Measurements from ENCODE around the gene ZNF605.
"Not testable (repeated sequence)": the region's sequence is repeated elsewhere in the genome, so short reads cannot be mapped to it uniquely, and the experiment has no call there.

ZNF605 gene

DNA sequence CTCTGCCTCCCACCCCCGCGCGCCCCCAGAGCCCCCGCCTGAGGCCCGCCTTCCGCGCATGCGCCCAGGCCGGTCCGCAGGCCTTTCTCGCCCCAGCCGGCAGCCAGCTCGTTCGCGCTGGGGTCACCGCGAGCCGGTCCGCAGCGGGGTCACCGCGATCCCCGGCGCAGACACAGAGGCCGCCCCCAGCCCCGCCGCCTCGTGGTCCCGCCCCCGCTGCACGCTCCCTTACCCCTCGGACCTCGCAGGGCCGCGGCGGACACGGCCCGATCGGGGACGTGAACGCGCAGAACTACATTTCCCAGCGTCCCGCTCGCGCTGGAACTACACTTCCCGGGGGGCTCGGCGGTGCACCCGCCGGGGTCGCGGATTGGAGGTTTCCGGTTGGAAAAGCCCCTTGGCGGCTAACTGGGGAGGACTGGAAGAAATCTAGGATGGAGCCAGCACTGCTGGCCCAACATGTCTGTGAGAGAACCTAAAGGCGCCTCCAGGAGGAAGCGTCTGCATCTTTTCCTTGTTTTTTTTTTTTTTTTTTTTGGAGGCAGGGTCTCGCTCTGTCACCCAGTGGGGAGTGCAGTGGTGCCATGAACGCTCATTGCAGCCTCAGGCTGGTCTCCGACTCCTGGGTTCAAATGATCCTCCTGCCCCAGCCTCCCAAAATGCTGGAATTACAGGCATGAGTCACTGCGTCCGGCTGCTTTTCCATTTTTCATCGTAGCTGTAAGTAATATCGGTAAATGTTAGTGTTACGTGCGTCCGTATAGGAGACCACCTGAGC lies at the start of gene ZNF605:
ZNF605 (minus strand) TSS at position 296 of the 778 bp plus-strand sequence. CDS start 10,671 bp downstream, outside the sequence.
- peak; percentile 95 for DNase-seq

DNA sequence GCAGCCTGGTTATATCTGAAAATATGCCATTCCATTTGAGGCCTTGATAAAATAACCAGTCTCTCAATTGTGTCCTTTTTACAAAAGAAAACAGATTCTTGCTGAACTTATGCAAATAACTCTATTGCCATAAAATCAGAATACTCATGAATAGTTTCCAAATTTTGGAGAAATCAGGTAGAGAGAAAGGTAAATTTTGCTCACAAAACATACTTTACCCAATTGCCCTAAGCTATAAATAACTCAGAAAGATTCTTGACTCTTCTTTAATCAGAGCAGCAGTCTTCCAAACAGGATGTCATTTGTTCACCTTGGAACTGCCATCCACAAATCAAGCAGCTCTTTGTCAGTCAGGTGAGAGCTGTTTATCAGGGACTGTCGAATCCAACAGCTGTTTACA lies 42.6 kb upstream of the ZNF605 start:
- DNase-seq = no peak

DNA sequence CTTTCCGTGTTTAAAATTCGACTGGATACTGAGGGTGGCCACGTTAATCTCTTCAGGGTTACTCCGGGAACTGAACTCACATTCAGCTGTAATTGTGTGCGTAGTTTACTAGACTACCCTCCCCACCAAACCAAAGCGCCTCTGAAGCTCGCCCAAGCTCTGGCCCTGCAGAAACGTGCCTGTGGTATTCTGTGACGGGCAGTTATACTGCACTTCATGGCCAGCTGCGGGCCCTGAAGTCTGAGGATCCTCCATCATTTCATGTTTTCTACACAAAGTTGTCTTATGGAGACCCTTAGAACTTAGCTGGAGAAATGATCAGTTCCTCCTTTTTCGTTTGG lies 30.7 kb upstream of the ZNF605 start:
- DNase-seq = no peak

DNA sequence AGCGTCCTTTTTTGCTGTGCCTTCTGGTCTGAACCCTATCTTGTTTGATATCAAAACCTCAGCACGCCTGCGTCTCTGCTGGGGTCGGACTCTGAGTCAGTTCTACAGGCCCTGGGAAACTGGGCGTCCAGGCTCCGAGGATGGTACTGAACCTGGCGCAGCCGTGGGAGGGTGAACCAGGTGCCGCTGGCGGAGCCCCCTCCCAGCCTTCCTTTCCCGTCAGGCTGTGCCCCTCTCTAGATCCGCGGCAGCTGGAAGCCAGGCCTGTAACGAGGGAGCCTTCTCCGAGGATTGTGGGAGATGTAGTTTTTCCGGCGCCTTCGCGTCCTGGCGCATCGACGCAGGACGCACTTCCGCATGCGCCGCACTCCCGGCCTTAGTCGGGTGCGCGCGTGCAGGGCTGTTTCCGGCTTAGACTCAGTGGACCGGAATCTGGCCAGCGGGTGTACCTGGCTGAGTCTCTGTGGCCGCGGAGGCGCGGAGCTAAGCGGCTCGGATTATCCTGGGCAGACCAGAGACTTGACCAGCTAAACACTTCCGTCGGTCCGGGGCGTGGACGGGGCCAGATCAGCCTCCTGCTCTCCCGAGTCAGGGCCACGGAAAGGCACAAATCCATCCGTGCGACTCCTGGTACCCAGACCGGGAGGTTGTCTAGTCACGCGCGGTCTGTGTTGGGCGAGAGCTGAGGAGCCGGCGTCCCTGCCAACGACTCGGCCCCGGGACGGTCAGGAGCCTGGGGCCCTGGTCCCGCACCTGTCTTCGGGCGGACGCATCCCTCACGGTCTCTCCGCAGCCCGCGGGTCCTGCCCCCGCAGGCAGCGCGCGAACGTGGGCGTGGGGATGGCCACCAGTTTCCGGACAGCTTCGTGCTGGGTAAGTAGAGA lies 30.1 kb upstream of the ZNF605 start, which contains the start of gene ZNF26:
ZNF26 (plus strand) TSS at position 367 of the 884 bp plus-strand sequence; CDS start at position 841, 474 bp downstream.
- DNase-seq = peak; percentile 82

DNA sequence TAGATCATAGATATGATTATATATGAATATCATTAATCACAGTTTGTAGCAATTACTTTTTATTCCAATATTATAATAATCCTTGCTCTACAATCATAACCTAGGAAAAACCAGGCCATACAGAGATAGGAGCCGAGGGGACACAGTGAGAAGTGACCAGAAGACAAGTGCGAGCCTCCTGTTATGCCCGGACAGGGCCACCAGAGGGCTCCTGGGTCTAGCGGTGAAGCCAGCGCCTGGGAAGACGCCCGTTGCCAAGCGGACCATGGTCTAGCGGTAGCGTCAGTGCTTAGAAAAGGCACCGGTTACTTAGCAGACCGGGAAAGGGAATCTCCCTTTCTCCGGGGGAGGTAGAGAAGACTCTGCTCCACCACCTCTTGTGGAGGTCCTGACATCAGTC lies 20.8 kb upstream of the ZNF605 start:
- not testable (repeated sequence) for DNase-seq

DNA sequence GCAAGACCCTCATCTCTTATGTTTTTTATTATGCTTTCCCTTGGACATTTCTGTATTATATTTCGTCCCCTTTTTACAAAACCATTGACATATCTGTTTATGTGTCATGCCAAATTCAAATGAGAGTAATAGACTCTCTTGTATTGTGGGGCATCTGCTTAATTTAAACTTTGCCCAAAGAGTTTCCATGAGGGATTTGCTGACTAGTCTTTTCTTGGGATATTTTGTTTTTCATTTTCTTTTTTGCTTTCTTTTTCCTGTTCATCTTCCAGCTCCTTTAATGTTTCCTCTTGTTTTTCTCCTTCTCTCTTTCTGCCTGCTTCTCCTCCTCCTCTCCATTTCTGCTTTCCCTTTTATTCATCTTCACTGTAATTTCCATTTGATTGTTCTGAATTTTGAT lies 16.3 kb upstream of the ZNF605 start:
- DNase-seq = no peak

DNA sequence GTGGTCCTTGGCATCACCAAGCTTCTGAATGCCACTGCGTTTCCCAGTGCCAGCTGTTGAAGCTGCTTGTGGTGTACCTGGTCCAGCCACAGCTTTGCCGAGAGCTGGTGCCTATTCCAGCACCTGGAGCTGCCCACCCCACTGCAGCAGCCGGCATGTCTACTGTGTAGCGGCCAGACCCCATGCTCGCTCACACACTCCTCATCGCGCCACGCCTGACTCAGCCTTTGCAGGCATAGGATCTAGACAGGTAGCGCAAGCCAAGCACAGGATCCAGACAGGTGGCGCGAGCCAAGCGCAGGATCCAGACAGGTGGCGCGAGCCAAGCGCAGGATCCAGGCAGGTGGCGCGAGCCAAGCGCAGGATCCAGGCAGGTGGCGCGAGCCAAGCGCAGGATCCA lies 11.6 kb upstream of the ZNF605 start:
- no peak for DNase-seq

DNA sequence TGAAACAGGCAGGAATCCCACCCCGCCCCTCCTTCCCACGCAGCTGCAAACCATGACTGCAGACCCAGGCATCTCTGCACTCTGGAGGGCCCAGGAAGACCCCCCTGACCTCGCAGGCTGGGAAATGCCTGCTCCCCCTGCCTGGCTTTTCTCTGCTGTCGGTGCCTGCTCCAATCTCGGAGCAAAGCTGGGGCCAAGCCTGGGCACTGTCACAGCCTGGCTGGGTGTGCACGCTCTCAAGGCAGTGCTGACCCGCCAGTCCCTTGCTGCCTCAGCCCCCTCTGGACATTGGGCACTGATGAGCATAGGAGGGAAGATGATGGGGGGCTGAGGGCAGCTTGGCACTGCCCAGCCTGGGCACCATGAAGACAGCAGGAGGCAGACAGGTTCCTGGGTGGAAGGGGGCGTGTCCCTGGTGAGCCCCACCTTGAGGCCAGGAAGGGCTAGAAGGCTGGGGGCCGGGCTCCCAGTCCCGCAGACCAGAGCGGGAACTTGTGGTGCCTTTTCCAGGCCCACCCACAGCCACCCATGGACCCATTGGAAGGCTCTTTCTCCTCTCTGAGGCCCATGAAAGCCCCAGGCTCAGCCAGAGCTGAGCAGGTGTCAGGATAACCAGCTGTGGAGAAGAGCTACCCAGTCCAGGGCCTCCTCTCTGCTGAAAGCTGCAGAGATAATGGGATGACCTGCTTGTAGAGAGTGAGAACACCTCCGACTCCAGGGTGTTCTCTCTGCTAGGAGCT lies 10.7 kb upstream of the ZNF605 start:
- DNase-seq = no peak

DNA sequence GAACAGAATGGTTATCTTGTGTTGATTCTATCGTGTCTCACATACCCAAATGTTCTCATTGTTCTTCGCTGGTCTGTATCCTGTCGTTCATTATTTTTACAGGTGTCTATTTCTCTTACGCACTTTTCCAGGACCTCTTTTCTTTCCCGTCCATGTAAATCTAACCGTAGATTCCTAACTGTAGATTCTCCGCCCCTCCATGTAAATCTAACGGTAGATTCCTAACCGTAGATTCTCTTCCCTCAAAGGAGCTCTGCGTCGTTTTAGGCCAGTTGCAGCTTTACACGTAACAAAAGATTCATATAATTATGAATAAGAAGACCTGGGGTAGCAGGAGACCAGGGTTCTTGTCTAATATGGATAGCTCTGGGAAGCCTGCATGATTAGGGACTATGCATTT lies 9.7 kb upstream of the ZNF605 start:
- no peak for DNase-seq

DNA sequence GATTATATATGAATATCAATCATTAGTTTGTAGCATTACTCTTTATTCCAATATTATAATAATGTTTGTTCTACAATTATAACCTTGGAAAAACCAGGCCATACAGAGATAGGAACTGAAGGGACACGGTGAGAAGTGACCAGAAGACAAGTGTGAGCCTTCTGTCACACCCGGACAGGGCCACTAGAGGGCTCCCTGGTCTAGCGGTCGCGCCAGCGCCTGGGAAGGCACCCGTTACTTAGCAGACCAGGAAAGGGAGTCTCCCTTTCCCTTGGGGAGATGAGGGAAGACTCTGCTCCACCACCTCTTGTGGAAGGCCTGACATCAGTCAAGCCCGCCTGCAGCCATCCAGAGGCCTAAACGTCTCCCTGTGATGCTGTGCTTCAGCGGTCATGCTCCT lies 7.8 kb upstream of the ZNF605 start:
- DNase-seq = not testable (repeated sequence)

DNA sequence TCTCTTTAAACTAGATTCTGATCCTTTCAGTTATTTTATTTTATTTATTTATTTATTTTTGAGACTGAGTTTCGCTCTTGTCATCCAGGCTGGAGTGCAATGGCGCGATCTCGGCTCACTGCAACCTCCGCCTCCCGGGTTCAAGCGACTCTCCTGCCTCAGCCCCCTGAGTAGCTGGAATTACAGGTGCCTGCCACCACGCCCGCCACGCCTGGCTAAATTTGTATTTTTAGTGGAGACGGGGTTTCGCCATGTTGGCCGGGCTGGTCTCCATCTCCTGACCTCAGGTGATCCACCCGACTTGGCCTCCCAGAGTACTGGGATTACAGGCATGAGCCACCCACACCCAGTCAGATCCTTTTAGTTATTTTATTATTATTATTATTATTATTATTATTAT lies 5.7 kb upstream of the ZNF605 start:
- DNase-seq = not testable (repeated sequence)

DNA sequence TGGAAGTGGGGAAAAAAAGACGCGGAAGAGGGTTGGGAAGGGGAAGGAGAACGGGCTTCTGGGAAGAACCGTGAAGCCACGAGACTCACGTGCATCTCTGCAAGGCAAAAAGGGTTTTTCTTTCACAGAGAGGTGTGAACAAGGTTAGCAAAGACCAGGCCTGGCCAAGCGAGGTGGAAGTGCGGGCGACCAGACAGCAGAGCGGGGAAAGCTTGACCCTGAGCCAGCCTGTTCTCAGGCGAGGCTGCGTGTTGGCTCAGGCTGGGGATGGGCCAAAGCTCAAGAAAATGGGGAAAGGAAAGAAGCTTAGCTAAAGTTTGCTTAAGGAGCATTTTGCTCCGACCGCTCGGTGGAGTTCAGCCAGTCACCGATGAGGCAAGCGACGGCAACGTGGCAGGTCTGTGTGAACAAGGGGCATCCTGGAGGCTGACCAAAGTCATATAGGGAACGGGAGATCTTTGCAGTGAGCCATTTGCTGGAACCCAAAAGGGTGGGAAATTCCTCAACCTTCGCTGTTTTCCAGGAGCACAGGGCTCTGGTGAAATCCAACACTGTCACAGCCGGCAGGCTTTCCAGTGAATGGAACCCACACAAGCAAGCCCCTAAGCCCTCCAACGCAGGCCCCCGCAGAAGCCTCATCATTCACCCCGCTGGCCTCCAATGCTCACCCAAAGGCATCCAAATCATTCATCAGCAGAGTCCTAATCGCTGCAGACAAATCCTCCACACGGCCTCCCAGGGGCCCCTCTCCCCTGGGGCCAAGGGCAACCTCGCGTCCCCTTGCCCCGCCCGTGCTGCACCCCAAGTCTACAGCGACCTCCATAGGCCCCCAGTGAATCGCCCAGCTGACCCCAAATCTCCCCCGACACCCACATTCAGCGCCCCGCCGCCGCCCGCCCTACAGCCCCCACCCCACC lies 754 bp downstream of the ZNF605 start:
- peak; percentile 35 for DNase-seq

DNA sequence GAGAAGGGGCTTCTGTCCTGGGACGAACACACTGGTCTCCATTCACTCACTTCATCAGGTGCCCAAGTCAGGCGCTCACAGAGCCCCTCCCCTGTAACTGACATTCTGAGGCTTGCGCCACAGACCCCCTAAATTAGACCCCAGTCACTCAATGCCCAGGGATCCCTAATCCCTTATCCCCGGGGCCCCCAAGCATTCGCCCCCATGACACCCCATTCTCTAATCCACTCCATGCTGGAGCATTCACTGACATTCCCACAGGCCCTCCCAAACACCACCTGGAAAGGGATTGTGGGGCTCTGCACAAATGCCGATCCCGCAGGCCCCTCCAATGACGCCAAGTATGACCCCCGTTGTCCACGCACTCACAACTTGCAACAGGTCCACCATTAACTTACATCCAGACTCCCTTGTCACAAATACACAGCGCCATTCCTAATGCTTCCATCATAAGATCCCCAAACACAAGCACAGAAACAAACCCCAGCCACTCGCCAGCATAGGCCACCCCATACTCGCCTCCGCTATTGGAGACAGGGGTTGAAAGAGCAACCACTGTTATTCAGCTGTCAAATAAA lies 1.5 kb downstream of the ZNF605 start:
- no peak for DNase-seq

DNA sequence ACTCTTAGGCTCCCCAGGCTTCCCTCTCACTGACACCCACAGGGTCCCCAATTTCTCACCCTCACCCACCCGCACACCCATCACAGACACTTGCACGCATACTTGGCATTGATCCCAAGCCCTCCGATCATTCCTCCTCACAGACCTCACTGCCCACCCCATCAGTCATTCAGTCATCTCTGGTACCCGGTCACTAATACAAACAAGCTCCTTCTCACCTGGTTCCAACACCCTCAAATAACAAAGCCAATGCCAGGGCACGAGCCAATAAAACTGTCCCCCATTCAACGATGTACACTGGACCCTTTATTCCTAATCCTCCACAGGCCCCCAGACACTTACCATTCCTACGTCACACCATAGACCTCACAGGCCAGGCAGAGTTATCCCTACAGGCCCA lies 2.3 kb downstream of the ZNF605 start:
- no peak for DNase-seq

DNA sequence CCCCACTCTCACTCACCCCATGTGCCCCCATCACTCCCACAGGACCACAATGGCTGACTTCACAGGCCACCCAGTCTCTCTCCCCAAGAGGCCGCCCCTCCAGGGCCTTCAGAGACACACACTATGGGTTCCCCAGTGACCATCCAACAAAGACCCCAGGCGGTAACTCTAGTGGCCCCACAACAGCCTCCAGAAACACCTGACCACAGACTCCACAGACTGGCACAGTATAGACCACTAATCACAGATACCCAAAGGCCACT lies 3.0 kb downstream of the ZNF605 start:
- DNase-seq = no peak

DNA sequence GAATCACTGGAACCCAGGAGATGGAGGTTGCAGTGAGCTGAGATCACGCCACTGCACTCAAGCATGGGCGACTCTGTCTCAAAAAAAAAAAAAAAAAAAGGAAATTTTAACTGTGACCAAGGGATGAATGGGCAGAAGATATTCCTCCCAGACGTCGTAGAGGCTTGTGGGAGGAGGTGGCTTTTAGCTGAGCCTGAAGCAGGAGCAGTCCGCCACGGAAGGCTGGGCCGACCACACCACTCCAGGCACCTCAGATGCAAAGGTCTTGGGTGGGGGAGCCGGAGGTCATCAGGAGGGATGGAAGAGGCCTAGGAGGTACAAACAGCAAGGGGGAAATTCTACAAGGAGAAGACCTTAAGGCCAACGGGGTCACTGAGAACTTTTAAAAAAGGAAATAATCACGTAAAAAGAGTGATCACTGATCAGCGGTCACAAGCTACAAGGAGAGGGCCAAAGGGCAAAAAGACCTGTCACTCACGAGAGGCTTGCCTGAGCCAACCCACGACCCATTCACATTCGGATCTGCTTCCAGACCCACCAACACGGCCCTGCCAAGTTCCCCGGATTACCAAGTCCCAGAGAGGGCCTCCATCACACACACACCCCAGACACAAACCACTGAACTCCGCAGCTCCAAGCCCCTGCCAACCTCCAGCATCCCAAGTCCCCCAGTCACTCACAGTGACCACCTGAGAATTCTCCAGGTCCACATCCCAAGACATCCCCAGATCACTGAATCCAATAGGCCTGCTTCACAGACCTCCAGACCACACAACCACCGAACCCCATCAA lies 3.5 kb downstream of the ZNF605 start:
- DNase-seq = no peak

DNA sequence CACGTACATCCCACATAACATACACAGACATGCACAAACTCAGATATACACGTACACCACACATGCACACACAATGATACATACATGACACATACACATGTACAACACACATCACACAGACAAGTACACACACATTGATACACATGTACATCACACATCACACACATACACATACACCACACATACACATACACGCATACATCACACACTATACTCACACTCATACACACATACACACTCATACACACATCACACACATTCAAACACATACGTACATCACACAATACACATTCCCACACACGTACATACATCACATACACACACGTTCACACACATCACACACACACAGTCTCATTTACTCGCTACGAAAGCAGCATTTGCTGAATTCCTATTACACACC lies 4.5 kb downstream of the ZNF605 start:
- DNase-seq = no peak

DNA sequence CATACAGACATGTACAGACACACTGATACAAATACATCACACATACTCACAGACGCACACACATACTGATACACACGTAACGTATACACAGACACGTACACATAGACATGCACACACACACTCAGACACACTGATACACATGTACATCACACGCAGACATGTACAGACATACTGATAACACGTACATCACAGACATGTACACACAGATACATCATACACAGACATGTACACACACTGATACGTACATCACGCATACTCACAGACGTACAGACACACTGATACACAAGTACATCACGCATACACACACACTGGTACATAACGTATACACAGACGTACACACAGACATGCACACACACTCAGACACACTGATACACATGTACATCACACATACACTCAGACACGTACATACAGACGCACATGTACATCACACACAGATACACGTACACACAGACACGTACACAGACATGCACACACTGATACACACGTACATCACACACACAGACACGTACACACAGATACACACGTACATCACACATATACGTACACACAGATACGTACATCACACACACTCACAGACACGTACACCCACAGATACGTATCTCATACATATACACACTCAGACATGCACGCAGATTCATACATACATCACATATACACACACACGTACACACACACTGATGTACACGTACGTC lies 5.1 kb downstream of the ZNF605 start:
- no peak for DNase-seq

DNA sequence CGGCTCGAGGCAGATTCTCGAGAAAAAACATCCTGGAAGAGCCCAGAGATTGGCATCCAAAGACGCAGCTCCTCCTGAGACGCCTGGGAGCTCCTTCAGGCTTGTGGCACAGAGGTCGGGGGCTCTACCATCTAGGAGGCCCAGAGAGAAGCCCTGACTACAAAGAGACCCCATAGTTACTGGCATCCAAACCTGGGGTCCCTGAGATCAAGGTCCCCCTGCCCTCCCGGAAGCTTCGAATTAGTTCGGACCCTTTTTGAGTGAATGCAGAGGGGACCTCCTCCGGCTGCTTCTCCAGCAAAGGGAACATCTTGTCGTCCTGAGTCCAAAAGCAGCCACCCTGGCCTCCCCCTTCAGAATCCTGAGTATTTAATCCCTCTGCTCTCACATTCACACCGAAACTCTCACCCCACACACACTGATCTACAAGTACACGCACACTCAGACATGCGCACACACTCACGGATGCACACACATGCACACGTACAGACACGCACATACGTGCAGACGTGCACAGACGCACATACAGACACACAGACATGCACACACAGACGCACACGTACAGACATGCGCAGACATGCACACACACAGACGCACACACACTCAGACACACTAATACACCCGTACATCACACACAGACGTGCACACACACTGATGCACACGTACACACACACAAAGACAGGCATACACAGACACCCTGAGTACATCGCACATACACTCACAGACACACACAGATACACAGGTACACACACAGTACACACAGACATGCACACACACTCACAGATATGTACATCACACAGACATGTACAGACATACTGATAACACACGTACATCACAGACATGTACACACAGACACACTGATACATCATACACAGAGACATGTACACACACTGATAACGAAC lies 5.9 kb downstream of the ZNF605 start:
- no peak for DNase-seq
